IMR-90 (cell line): ENCODE results near the gene ZNF273. TPM values are rescaled to one million over a fixed set of nuclear protein-coding genes. Genes with fewer than 3 reads are reported as not detected.

Source experiments
- ATAC-seq: fragments of 200-7000 bp; cut with Tn5 transposase; 2 replicates; pipeline ENCODE4 v1.9.1; 2020; ENCODE audit warnings: low read depth, mild to moderate bottlenecking, moderate library complexity
- BruUV-seq: library from RNA; stranded (reverse); fragments of 400-500 nt; replicated peaks from 2 replicates; lab custom pipeline; 2021; lab: Mats Ljungman, UMichigan
- CTCF ChIA-PET: fragments of 300-600 bp; formaldehyde crosslinking; extraction: SDS; loops from one replicate; lab custom pipeline; 2021; ENCODE audit warnings: antibody characterized with exemption; lab: Yijun Ruan, JAX
- POLR2A ChIA-PET: fragments of 300-600 bp; sonication (Branson Sonifier 250); formaldehyde crosslinking; loops from one replicate; lab custom pipeline; 2022; ENCODE audit warnings: antibody characterized with exemption; ENCODE audit not compliant: unreplicated experiment; lab: Charles Lee
- DNase-seq: peaks from one replicate; pipeline ENCODE4 v3.0.0; 2013
- H2AFZ ChIP-seq: replicated peaks from 2 replicates; pipeline ENCODE3; 2013; ENCODE audit warnings: low read length, mild to moderate bottlenecking; ENCODE audit not compliant: poor library complexity
- H2AK5ac ChIP-seq: 2 replicates; pipeline ENCODE4 v1.6.1; 2013; ENCODE audit warnings: low read depth, low read length, inconsistent platforms
- H2AK9ac ChIP-seq: replicated peaks from 2 replicates; pipeline ENCODE3; 2013; ENCODE audit warnings: mild to moderate bottlenecking, low read depth, low read length, moderate library complexity; ENCODE audit not compliant: poor library complexity
- H2BK120ac ChIP-seq: 2 replicates; pipeline ENCODE4 v1.6.1; 2013; ENCODE audit warnings: low read depth, low read length, inconsistent platforms
- H2BK15ac ChIP-seq: 3 replicates; pipeline ENCODE4 v1.6.1; 2013; ENCODE audit warnings: low read depth, low read length, inconsistent platforms
- H2BK20ac ChIP-seq: 2 replicates; pipeline ENCODE4 v1.6.1; 2013; ENCODE audit warnings: low read depth, mild to moderate bottlenecking, inconsistent platforms, low read length, moderate library complexity
- H2BK5ac ChIP-seq: 2 replicates; pipeline ENCODE4 v1.6.1; 2013; ENCODE audit warnings: mild to moderate bottlenecking, low read depth, low read length, inconsistent platforms; ENCODE audit not compliant: poor library complexity, severe bottlenecking
- H3K14ac ChIP-seq: replicated peaks from 2 replicates; pipeline ENCODE4 v1.6.1; 2013; ENCODE audit warnings: low read depth, low read length, inconsistent platforms
- H3K18ac ChIP-seq: 2 replicates; pipeline ENCODE4 v1.6.1; 2013; ENCODE audit warnings: low read depth, low read length, control low read depth
- H3K23ac ChIP-seq: 2 replicates; pipeline ENCODE4 v1.6.1; 2013; ENCODE audit warnings: low read depth, low read length, inconsistent platforms
- H3K27ac ChIP-seq: 2 replicates; pipeline ENCODE4 v1.5.1; 2013; ENCODE audit warnings: mild to moderate bottlenecking, control low read depth, low read length; ENCODE audit not compliant: insufficient read depth
- H3K27me3 ChIP-seq: 2 replicates; pipeline ENCODE4 v1.6.1; 2013; ENCODE audit warnings: low read length; ENCODE audit not compliant: control insufficient read depth, insufficient read depth
- H3K36me3 ChIP-seq: 2 replicates; pipeline ENCODE4 v1.6.1; 2013; ENCODE audit warnings: low read length, mixed read lengths; ENCODE audit not compliant: control insufficient read depth, insufficient read depth
- H3K4ac ChIP-seq: 2 replicates; pipeline ENCODE4 v1.6.1; 2013; ENCODE audit warnings: low read depth, low read length, inconsistent platforms
- H3K4me1 ChIP-seq: 2 replicates; pipeline ENCODE4 v1.6.1; 2013; ENCODE audit warnings: low read length, mixed read lengths; ENCODE audit not compliant: control insufficient read depth, insufficient read depth
- H3K4me2 ChIP-seq: 2 replicates; pipeline ENCODE4 v1.6.1; 2013; ENCODE audit warnings: low read depth, mild to moderate bottlenecking, control low read depth, low read length, moderate library complexity
- H3K4me3 ChIP-seq: 2 replicates; pipeline ENCODE4 v1.5.1; 2013; ENCODE audit warnings: low read depth, mild to moderate bottlenecking, control low read depth, low read length, moderate library complexity; ENCODE audit not compliant: insufficient read depth
- H3K56ac ChIP-seq: 2 replicates; pipeline ENCODE4 v1.6.1; 2013; ENCODE audit warnings: low read length, inconsistent platforms; ENCODE audit not compliant: insufficient read depth; ENCODE audit errors: extremely low read depth
- H3K79me1 ChIP-seq, 2 experiments: 2 replicates each; pipeline ENCODE4 v1.6.1; 2013; ENCODE audit warnings: low read length in 2 of 2, inconsistent platforms in 1 of 2, low read depth in 1 of 2
- H3K9ac ChIP-seq: 2 replicates; pipeline ENCODE4 v1.6.1; 2013; ENCODE audit warnings: low read depth, low read length, control low read depth
- H3K9me1 ChIP-seq: 2 replicates; pipeline ENCODE4 v1.6.1; 2013; ENCODE audit warnings: low read length, inconsistent platforms; ENCODE audit not compliant: insufficient read depth
- H3K9me3 ChIP-seq: 2 replicates; pipeline ENCODE4 v1.6.1; 2013; ENCODE audit warnings: low read length; ENCODE audit not compliant: control insufficient read depth, insufficient read depth
- H4K20me1 ChIP-seq: 2 replicates; pipeline ENCODE4 v1.6.1; 2013; ENCODE audit warnings: low read length, inconsistent platforms; ENCODE audit not compliant: insufficient read depth
- H4K5ac ChIP-seq: 2 replicates; pipeline ENCODE4 v1.6.1; 2013; ENCODE audit warnings: mild to moderate bottlenecking, low read depth, low read length, control low read depth
- H4K8ac ChIP-seq, 2 experiments: 2 replicates each; pipeline ENCODE4 v1.6.1; 2013; ENCODE audit warnings: low read depth in 2 of 2, low read length in 2 of 2, control low read depth in 1 of 2, inconsistent platforms in 1 of 2
- H4K91ac ChIP-seq: 2 replicates; pipeline ENCODE4 v1.6.1; 2013; ENCODE audit warnings: low read depth, low read length, inconsistent platforms; ENCODE audit not compliant: insufficient read depth
- BHLHE40 ChIP-seq: fragments of 150-350 bp; IDR thresholded peaks from 2 replicates; pipeline ENCODE4 v1.6.1; 2016; ENCODE audit warnings: mild to moderate bottlenecking, low read depth, low read length
- CHD1 ChIP-seq: IDR thresholded peaks from 2 replicates; pipeline ENCODE4 v1.6.1; 2012; ENCODE audit warnings: low read depth, low read length, improper control_type of control experiment
- FOS ChIP-seq: fragments of 150-350 bp; IDR thresholded peaks from 2 replicates; pipeline ENCODE4 v1.6.1; 2016; ENCODE audit warnings: low read depth, low read length
- MAZ ChIP-seq: IDR thresholded peaks from 2 replicates; pipeline ENCODE4 v1.6.1; 2012; ENCODE audit warnings: low read depth, mild to moderate bottlenecking, low read length, improper control_type of control experiment, moderate library complexity, borderline replicate concordance
- MXI1 ChIP-seq: IDR thresholded peaks from 2 replicates; pipeline ENCODE4 v1.6.1; 2012; ENCODE audit warnings: low read depth, mild to moderate bottlenecking, low read length, moderate library complexity, borderline replicate concordance
- NFE2L2 ChIP-seq: fragments of 150-350 bp; IDR thresholded peaks from 2 replicates; pipeline ENCODE4 v1.6.1; 2016; ENCODE audit warnings: low read depth, mild to moderate bottlenecking, low read length
- POLR2A ChIP-seq: IDR thresholded peaks from 2 replicates; pipeline ENCODE4 v1.6.1; 2012; ENCODE audit warnings: mild to moderate bottlenecking, low read depth, low read length
- RAD21 ChIP-seq: IDR thresholded peaks from 2 replicates; pipeline ENCODE4 v1.6.1; 2012; ENCODE audit warnings: low read length, improper control_type of control experiment
- RCOR1 ChIP-seq: IDR thresholded peaks from 2 replicates; pipeline ENCODE4 v1.6.1; 2012; ENCODE audit warnings: mild to moderate bottlenecking, low read length, improper control_type of control experiment; ENCODE audit not compliant: insufficient replicate concordance
- RFX5 ChIP-seq: IDR thresholded peaks from 2 replicates; pipeline ENCODE4 v1.8.0; 2012; ENCODE audit warnings: low read depth, mild to moderate bottlenecking, low read length, moderate library complexity
- SMC3 ChIP-seq: fragments of 150-350 bp; IDR thresholded peaks from 2 replicates; pipeline ENCODE4 v1.6.1; 2016; ENCODE audit warnings: low read depth, mild to moderate bottlenecking, antibody characterized with exemption, low read length, moderate library complexity
- WGBS, 2 experiments: methylation state at CpG; one replicate each; pipeline versions ENCODE4 v1.1.5 to v1.1.7; 2013; ENCODE audit warnings: missing lambda C conversion rate in 2 of 2; ENCODE audit not compliant: insufficient read length in 1 of 2; ENCODE audit errors: extremely low coverage in 2 of 2; 5-methylcytosine and 5-hydroxymethylcytosine counted together
- dilution Hi-C: fragments of 300-500 bp; cut with HindIII; formaldehyde crosslinking; loops from one replicate; pipeline ENCODE4 v1.14.3; 2018; ENCODE audit warnings: low sequenced_read_pairs; ENCODE audit not compliant: unreplicated experiment
- in situ Hi-C: fragments of 300-500 bp; cut with MboI; formaldehyde crosslinking; loops from 3 replicates; pipeline ENCODE4 v1.14.3; 2019; ENCODE audit warnings: low sequenced_read_pairs, inconsistent platforms, mixed read lengths
- intact Hi-C: fragments of 100-400 bp; cut with micrococcal nuclease; formaldehyde crosslinking; loops from 2 replicates; pipeline ENCODE4 v1.10.0; 2022
- polyA plus RNA-seq, 3 experiments: library from polyadenylated mRNA; depleted of rRNA; stranded (reverse); fragments of >200 nt; gene quantifications; 2 replicates each; pipeline ENCODE4 v1.2.3, GENCODE V29; 2012; ENCODE audit warnings: low replicate concordance in 1 of 3
- total RNA-seq: library from RNA; depleted of rRNA; stranded (reverse); fragments of >200 nt; gene quantifications from 2 replicates; pipeline ENCODE4 v1.2.3, GENCODE V29; 2012
- TF ChIP-seq, protein P1 (sequence below): fragments of 150-350 bp; IDR thresholded peaks from 2 replicates; pipeline ENCODE4 v1.6.1; 2016; ENCODE audit warnings: low read depth, mild to moderate bottlenecking, low read length, moderate library complexity, borderline replicate concordance
- TF ChIP-seq, protein P2 (sequence below): fragments of 150-350 bp; IDR thresholded peaks from 2 replicates; pipeline ENCODE4 v1.6.1; 2017; ENCODE audit warnings: mild to moderate bottlenecking, antibody characterized with exemption, low read length, low read depth
- TF ChIP-seq, protein P3 (sequence below): conservative IDR thresholded peaks from 2 replicates; pipeline ENCODE4 v1.5.1; 2012; ENCODE audit warnings: mild to moderate bottlenecking, low read depth, low read length, improper control_type of control experiment

Gene ZNF273
- total and polyA plus RNA-seq, 2 of the 4 experiments (the other 2 are of a cell fraction) = 1.5 to 2.7 TPM

DNA sequence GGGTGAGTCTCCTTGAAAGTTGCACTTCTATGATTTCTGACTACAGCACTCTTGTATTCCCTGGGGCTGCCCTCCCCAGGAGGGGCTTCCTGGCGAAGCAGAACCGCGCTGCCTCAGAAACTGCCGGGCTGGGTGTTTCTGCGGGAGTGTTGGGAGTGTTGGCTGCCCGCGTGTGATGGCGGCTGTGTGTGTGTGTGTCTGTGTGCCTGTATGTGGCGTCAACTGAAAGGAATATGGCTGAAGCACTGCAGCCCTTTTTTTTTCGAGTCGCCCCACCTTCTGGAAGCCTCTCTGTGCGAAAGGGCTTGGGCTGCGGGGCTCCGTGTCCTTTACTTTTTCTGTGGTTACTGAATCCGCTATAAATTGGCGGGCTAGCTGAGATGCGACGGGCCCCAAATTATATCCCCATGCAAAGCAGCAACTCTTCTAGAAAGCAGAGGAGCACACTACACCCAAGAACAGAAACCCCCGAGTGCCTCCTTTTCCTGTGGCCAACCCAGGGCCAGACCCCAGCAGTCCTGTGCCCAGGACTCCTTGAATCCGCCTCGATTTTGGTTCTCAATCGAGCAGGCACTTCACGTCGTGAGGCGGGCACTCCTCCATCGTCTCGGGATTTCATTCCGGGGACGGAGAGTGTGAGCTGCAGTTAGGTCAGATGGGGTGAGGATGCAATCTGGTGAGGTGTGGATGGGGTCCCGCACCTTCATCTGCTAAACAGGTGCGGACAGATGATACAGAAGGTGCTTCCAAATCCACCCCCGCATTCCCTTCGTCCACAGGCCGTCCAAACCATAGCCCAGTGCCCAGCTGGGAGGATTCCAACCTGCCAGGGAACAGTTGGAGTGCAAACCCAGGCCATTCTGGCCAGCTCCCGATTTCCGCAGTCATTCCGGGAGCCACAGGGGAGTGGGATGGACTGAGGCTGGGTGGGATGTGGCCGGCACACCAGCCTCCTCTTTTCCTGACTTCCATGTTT, 22.5 kb upstream of the ZNF273 start:
- Histone ChIP-seq H3K4ac (no peak overlapping the region), H4K20me1 (no peaks in the 10 kb centered on the region), H3K4me1 (no peaks in the 10 kb centered on the region), H3K18ac (no peak overlapping the region), H3K23ac (no peak overlapping the region), H2BK5ac (no peak overlapping the region), H3K56ac (no peak overlapping the region), H3K9me1 (no peaks in the 10 kb centered on the region), H2AK9ac (no peak overlapping the region), H3K79me1 (no peaks in the 10 kb centered on the region), H4K91ac (no peak overlapping the region), H2BK15ac (no peak overlapping the region), H3K4me2 (no peak overlapping the region), H2BK120ac (no peak overlapping the region), H4K5ac (no peak overlapping the region), H3K27me3 (peaks cover 8% of the 10 kb centered on the region; the same call in 1 of the 2 replicates), H2BK20ac (no peak overlapping the region), H4K8ac (no peak overlapping the region), H3K36me3 (no peaks in the 10 kb centered on the region), H3K9me3 (peaks cover 22% of the 10 kb centered on the region; the same call in 1 of the 2 replicates), H2AK5ac (no peak overlapping the region), H3K14ac (no peak overlapping the region), H3K9ac (no peak overlapping the region), H2AFZ (no peak overlapping the region), H3K4me3 (no peak overlapping the region), H3K27ac (no peak overlapping the region)
- ChIA-PET POLR2A (no interaction called here), CTCF (no interaction called here)
- 92% methylated on average over 12 of the region's 38 CpGs; no CpG with 5 or more reads in 1 of the 2 experiments for WGBS, 2 experiments
- intact Hi-C loops = no loop called here
- ATAC-seq = no peak
- no TSS peak for BruUV-seq
- in situ Hi-C loops = no loop called here
- dilution Hi-C loops = no loop called here
- DNase-seq = no peak
- no peak for TF ChIP-seq RCOR1
- no peak for TF ChIP-seq CHD1
- TF ChIP-seq SMC3 = no peak
- TF ChIP-seq RFX5 = no peak
- TF ChIP-seq POLR2A = no peak
- TF ChIP-seq, protein P1, sequence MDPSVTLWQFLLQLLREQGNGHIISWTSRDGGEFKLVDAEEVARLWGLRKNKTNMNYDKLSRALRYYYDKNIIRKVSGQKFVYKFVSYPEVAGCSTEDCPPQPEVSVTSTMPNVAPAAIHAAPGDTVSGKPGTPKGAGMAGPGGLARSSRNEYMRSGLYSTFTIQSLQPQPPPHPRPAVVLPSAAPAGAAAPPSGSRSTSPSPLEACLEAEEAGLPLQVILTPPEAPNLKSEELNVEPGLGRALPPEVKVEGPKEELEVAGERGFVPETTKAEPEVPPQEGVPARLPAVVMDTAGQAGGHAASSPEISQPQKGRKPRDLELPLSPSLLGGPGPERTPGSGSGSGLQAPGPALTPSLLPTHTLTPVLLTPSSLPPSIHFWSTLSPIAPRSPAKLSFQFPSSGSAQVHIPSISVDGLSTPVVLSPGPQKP = no peak
- TF ChIP-seq MAZ = no peak
- TF ChIP-seq, protein P2, sequence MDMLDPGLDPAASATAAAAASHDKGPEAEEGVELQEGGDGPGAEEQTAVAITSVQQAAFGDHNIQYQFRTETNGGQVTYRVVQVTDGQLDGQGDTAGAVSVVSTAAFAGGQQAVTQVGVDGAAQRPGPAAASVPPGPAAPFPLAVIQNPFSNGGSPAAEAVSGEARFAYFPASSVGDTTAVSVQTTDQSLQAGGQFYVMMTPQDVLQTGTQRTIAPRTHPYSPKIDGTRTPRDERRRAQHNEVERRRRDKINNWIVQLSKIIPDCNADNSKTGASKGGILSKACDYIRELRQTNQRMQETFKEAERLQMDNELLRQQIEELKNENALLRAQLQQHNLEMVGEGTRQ = no peak
- TF ChIP-seq FOS = no peak
- TF ChIP-seq NFE2L2 = no peak
- no peak for TF ChIP-seq MXI1
- no peak for TF ChIP-seq RAD21
- TF ChIP-seq, protein P3, sequence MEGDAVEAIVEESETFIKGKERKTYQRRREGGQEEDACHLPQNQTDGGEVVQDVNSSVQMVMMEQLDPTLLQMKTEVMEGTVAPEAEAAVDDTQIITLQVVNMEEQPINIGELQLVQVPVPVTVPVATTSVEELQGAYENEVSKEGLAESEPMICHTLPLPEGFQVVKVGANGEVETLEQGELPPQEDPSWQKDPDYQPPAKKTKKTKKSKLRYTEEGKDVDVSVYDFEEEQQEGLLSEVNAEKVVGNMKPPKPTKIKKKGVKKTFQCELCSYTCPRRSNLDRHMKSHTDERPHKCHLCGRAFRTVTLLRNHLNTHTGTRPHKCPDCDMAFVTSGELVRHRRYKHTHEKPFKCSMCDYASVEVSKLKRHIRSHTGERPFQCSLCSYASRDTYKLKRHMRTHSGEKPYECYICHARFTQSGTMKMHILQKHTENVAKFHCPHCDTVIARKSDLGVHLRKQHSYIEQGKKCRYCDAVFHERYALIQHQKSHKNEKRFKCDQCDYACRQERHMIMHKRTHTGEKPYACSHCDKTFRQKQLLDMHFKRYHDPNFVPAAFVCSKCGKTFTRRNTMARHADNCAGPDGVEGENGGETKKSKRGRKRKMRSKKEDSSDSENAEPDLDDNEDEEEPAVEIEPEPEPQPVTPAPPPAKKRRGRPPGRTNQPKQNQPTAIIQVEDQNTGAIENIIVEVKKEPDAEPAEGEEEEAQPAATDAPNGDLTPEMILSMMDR = no peak
- no peak for TF ChIP-seq BHLHE40
